ENCODE measurements around the gene GYS2.

Gene GYS2

DNA sequence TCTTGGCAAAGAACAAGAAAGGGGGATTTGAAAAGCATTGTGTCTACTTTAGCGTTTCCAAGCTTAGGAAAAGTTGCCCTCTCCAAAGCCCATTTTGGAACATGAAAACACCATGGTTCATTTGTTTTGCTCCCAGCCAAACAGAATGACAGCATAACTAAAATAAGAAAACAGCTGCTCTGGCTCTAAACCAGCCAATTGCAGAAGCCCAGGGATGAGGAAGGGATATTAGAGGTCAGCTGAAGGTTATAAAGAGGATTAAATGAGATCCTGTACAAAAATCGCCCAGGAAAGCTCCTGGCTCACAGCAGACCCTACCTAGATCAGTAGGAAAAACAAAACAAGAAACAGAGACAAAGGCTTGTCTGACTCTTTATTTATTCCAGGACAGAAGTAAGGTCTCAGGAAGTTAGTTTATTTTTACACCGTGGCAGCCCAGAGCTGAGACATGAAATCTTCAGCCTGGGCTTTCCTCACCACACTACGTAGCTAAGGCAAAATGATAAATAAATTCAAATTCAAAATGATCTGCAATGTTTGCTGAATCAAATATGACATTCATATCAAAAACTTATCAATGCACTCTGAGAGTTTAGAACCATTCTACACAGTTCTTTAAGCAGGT lies 52.7 kb downstream of the GYS2 start:
- DNase-seq: no peak

DNA sequence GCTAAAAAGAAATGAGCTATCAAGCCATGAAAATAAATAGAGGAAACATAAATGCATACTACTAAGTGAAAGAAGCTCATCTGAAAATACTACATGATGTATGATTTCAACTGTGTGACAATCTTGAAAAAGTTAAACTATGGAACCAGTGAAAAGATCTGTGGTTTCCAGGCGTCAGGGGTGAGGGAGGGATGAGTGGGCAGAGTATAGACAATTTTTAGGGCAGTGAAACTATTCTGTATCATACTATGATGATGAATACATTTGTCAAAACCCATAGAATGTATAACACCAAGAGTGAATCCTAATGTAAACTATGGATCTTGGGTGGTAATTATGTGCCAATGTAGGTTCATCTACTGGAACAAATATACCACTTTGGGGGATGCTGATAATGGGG lies 57.2 kb downstream of the GYS2 start:
- no peak for DNase-seq

DNA sequence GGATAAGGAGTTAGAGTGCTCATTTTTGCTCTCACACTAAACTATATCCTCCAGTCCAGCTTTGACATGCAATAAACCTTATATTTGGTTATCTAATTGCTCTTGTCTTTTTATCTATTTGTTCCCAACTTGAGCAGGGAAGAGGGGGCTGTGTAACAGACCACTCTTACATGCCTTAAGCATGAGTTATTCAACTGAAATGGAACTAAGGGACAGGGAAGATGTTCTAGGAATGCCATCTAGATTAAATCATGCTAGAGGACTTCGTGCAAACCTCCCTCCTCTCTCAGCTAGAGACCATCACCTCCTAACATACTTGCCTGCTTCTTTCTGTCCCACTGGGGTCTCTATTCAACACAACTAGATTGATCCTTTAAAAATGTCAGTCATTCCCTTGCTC lies 57.9 kb downstream of the GYS2 start:
- DNase-seq: no peak

DNA sequence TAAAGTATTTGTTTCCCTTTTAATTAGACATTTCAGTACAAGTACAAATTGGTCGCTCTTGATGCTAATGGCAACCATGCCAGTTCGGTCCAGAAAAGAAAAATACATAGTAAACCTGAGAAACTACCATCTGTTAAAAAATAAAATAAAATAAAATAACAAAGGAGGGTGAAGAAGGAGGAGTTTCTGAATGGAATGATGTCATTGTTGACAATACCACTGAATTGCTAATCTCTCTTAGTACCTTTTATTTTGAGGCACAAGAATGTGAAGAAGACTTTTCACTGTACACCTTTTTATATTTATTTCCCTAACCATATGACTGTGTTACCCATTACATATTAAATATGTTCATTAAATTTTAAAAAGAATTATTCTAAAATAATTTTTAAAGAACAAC lies 59.1 kb downstream of the GYS2 start:
- no peak for DNase-seq

DNA sequence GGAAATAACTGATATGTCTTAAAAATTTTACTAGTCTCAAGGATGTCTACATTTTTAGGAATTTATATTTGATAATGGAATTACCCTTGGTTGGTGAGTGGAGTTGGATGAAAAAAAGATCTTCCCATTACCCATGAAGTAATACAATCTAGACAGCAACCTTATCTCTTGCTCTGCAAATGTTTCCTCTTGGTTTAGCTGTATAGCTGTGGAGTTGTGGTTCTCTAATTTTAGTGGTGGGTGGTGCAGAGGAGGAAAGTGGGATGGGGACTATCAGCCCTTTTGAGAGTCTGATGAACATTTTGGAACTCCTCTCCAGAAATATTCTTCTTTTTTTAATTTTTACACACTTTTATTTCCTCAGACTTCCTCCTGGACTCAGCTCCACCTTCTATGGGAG lies 61.5 kb downstream of the GYS2 start:
- DNase-seq: no peak

DNA sequence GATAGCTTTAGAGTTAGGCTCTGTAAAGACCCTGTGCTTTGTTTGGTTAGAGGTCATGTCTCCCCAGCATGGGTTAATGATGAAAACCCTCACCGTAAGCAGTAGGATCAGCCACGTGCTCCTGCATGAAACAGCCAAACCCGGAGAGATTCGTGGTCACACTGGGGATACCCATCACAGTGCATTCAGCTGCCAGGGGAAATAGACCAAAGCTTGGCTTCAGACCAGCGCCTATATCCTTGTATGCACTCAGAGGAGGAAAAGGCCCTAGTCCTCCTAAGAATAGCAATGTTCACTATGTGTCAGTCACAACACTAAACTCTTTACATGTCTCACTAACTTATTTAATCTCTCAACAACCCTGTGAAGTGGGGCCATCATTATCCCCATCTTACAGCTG lies 62.2 kb downstream of the GYS2 start:
- no peak for DNase-seq

DNA sequence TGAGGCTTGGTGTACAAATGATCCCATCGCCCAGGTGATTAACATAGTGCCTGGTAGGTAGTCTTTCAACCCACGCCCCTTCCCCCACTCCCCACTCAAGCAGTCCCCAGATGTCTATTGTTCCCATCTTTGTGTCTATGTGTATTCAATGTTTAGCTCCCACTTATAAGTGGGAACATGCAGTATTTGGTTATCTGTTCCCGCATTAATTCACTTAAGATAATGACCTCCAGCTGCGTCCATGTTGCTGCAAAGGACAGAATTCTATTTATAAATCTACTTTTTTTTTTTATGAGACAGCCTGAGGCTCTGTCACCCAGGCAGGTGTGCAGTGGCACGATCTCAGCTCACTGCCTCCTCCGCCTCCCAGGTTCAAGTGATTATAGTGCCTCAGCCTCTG lies 62.9 kb downstream of the GYS2 start:
- DNase-seq: no peak

DNA sequence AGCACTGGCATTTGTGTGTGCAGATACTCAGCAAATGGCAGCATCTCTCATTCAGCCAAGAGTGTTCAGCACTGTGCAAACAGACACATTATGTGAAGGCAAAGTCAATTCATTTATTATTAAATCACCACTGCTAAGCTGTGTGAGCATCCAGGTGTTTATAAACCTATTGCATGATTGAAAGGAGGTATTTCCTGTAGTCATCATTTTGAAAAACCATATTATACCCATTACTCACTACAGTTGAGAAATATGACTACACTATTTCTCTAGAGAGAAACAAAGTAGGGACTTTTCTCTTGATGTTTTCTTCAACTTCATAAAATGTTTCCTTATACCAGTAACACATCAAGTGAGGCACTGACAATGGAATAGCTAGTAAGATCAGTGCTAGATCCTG lies 64.8 kb downstream of the GYS2 start:
- DNase-seq: no peak

DNA sequence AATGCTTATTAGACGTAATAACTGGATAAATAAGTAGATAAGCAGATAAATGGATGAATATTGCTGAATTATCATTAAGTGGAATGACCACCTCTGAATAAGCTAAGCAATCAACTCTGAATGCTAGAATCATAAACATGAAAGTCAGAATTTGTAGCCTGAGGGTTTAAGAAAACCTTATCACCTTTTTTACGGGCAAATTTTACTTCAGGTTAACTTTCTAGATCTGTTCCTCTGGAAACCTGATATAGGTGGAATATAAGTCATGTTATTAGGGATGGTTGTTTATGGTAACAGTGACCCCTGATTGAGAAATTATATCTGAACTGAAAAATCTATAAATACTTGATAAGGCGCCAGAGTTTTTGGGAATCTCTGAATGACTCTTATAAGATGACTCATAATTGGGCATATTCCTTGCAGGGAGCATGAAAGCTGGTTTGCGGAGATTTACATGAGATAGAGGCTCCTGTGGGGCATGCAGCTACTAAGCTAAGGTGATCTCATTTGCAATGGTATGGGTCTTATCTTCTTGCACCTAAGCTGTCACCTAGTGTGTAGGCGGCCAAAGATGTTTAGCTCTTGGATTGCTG lies 66.5 kb downstream of the GYS2 start:
- DNase-seq: no peak

DNA sequence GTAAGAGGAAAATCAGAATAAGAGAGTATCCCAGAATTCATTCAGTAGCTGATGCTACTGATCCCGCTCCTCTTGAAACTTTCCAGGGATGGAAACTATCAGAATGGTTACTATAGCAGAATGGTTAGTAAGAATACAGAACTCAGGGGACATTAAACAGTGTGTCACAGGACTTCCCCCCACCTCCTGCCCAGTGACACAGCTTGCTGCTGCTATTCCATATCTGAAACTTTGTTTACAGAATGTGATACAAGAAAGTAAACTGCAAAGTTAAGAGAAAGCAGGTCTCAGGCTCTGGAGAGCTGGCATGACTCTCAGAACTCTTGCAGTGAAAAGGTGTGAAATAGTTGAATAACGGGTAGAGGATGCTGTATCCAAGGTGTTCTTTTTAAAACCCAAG lies 75.2 kb downstream of the GYS2 start:
- no peak for DNase-seq

DNA sequence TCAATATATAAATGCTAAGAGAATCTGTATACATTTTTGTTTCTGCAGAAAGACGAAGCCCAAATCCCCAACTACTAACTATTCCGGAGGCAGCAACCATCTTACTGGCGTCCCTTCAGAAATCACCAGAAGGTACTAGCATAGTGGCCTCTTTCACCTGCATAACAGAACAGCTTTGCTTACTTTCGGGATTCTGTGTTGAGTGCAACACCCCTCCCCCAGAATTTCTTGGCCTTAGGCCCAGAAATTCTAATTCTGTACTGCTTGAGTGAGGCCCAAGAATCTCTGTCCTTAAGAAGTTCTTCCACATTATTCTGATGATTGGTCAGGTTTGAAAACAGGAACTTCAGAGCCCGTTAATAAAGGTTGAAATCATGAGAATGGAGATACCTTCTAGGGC lies 75.7 kb downstream of the GYS2 start:
- DNase-seq: no peak

DNA sequence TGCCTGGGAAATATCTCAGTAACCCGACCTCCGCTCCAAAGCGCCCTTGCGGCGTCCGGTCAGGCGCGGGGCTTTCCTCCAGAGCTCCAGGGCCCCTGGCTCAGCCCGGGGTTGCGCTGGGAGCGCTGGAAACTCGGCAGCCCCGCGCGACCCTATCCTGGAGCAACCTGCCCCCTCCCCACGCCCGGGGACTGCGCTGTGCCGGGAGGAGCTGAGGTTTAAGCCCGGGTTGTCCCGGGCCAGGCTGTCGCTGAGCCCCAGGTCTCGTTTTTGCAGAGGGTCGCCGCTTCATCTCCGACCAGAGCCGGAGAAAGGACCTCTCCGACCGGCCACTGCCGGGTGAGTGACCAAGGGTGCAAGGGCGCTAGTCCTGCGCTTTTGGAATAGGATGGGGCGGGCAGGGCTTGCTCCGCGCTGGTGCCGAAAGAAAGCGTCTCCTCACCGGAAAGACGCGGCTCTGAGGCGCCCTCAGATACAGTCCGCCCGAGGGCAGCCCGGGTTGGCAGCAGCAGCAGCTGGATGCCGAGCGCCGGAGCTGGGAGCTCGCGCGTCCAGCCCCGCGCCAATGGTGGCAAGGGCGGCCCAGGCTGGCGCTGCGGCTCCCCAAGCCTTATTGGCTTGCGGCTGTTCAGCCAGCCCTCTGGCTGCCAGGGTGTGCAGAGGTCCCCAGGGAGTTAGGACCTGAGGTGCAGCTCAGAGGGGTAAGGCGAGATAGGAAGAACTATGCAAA lies 77.0 kb downstream of the GYS2 start:
- no peak for DNase-seq

DNA sequence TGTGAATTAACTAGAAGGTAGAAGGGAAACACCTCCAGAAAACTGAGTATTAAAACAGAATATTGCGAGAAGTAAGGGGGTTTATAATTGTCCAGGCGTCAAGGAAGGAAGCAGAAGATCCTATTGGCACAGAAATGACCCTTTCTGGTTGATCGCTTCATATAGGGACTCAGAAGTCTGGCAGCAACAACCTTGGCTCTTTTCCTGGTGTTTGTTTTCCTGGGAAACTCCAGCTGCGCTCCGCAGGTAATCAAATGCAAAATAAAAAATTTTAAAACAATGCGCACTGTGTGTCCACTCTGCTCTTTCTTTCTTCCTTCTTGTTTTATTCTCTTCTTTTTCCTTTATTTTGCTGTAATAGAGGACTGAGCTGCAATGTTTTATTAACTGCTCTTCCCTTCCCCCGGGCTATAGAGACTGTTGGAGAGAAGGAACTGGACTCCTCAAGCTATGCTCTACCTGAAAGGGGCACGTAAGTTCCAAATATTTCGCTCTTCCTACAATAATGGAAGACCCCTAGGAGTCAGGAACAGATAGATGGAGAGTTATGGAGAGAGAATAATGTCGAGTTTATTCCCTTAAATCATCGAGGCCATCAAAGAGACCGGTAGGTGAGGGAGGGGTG lies 77.8 kb downstream of the GYS2 start:
- DNase-seq: no peak

DNA sequence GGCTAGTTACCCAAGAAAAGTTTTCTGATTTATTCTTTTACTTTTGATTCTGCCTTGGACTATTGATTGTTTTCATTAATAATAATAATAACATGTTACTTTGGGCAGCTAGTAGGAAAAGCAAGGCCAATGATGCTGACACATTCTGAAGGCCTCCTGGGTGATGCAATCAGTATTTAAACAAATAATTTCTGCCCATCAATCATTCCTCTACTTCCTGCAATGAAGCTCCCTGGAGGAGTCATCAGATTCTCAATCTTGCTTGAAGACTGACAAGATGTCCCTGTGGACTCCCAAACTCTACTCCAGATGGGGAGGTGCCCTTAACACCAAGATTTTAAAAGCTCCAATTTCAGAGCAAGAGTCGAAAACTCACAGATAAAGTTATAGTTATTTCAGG lies 78.6 kb downstream of the GYS2 start, which contains the start of gene SPX:
SPX (plus strand) TSS at position 244 of the 400 bp plus-strand sequence. CDS start 177 bp downstream, outside the sequence.
- DNase-seq: no peak

DNA sequence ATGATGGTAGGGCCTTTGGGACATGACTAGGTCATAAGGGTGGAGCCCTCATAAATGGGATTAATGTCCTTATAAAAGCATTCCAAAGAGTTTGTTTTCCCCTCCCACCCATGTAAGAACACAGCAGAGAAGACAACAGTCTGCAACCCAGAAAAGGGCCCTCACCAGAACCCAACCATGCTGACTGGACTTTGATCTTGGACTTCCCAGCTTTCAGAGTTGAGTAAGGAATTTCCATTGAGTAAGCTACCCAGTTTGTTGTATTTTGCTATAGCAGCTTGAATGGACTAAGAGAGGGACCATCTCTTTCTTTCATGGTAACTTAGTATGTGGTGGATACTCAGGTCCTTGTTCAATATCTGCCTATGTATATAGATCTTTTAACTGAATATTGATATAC lies 81.5 kb downstream of the GYS2 start:
- DNase-seq: no peak

DNA sequence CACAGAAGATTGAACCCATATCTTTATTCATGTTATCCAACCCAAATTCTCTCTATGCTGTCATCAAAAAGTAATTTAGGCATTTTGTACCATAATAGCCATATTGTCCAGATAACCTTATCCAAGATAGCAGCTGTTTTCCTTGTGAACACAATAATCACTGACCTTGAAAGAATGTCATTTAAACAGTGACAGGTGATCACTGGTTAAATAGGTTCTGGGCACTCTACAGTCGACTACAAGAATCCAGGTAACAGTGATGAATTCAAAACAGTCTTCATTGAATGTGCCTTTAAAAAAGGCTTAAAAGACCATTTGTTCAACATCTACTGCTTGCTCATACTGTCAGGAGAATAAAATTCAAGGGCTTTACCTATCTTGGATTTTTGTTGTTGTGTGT lies 83.1 kb downstream of the GYS2 start:
- DNase-seq: no peak

DNA sequence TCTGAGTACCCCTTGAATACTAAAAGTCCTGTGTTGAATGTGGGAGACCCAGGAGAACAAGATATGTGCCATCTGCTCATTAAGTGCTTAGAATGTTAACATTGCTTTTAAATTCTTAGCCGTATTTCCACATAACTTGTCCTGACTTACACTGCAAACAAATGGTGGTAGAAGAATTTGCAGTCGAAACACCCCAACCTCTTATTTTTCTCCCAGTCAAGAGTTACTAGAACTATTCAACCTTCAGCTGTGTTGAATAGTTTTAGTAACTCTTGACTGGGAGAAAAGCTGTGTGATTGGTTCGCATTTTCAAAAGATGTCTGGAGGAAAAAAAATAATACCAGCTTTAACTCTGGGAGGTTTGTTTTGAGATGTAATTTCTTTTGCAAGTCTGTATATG lies 86.2 kb downstream of the GYS2 start:
- no peak for DNase-seq

DNA sequence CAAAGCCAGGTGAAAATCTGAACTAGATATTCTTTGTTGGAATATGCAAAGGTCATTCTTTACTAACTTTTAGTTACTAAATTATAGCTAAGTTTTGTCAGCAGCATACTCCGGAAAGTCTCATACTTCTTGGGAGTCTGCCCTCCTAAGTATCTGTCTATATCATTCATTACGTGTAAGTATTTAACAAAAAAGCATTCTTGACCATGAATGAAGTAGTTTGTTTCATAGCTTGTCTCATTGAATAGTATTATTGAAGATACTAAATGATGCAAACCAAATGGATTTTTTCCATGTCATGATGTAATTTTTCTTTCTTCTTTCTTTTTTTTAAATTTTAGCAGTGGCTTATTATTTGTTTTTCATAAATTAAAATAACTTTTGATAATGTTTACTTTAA lies 88.4 kb downstream of the GYS2 start:
- DNase-seq: no peak

DNA sequence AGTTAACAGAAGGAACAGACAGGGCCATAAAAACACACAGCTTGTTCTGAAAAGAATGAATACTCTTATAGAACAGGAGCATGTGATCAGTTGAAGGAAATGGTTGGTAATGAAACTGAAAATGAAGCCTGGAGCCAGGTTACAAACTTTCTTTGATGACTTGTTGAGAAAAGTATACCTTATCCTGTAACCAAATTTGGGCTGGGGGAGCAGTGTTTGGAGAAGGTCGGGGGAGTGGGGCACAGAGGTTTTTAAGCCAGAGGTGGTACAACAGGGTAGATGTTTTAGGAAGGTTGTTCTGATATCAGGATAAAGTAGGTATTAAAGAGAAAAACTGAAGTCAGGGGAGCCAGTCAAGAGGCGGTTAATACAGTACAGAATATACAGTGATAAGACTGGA lies 94.9 kb downstream of the GYS2 start:
- DNase-seq: no peak

DNA sequence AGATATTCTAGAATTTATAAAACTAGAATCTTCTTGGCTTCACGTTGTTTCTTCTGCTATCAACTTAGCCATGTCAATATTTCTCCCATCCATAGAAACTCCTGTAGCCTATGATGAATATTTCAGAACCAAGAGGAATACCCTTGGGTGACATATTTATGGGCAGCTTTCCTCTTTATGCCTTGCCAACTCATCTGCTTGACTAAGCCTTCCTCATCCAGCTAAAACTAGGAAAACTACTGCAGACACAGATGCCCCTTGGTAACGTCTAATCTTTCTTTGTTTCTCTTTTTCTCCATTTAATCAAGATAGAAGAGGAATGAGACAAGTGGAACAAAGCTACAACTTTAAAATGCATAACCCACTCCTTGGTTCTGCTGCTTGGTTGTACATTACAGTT lies 96.8 kb downstream of the GYS2 start:
- no peak for DNase-seq

DNA sequence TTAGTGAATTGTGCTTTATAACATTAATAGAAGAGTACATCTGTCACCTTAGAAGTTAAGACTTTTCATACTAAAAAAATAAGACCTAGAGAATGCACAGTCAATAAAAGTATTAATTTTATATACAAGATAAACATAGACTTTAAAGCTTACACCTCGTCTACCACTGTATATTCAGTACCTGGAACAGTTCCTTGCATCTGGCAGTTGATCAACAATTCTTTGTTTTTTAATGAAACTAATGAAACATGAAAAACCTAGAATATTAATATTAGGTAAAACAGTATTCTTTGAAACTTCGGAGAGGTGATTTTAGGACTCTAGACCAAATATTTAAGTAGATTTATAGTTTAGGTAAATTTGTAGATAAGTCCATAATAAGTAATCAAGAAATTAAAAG lies 98.8 kb downstream of the GYS2 start:
- no peak for DNase-seq

DNA sequence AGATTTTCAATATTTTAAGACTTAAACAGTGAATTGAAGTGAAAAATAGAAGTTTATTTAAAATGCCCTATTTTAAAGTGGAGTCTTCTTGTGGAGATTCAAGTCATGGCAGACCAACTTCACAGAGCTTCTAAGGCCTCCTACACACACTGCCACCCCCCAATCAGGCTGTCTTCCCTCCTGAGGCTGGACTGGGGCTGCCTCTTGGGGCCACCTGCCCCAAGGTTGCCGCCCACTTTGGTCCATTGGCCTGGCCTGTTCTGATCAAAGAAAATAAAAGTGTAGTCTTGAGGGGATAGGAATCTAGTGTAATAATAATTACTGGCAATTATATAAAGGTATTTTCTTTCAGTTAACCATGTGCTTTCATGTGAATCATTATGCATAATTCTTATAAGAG lies 101.8 kb downstream of the GYS2 start:
- no peak for DNase-seq

DNA sequence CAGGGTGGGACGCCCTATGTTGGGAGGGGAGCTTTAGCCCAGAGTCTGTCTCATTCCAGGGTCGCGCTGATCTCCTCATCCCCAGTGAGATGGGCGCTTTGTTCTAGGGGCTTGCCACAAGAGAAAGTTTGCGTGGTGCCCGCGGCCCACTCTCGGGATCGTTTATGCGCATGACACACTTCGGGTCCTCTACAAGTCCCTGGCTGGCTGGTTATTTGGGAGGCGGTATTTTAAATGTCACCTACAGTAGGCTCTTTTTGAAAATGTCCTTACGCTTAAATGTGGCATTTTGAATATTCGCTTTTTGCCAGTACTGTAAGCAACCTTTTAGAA lies 102.5 kb downstream of the GYS2 start:
- no peak for DNase-seq

Measured in NCI-H1048 (cell line).